NCI-H2196 treated with DMSO at 0.1 percent for 48 hours (cell line): ENCODE results near the gene CLASRP.
"Not testable (repeated sequence)": the region's sequence is repeated elsewhere in the genome, so short reads cannot be mapped to it uniquely, and the experiment has no call there.

Experiments used
- DNase-seq: peaks from one replicate; lab custom pipeline; 2025; ENCODE audit not compliant: unreplicated experiment; lab: John Stamatoyannopoulos, UW

Gene CLASRP

GRCh38 chr19:45101806-45102205 lies 63.0 kb downstream of the CLASRP start:
- no peak for DNase-seq

- DNase-seq, result no peak
These were observed 63.6 kb downstream of the CLASRP start for GRCh38 chr19:45102481-45102880.

- peak; percentile 51 for DNase-seq
These were observed 64.3 kb downstream of the CLASRP start for GRCh38 chr19:45103156-45103507.

- peak; percentile 63 for DNase-seq
These were observed 64.9 kb downstream of the CLASRP start for GRCh38 chr19:45103508-45104319.

GRCh38 chr19:45104658-45105349 lies 66.0 kb downstream of the CLASRP start:
- DNase-seq, result no peak

GRCh38 chr19:45106363-45106762 lies 67.5 kb downstream of the CLASRP start:
- not testable (repeated sequence) for DNase-seq

GRCh38 chr19:45107621-45108150 lies 68.8 kb downstream of the CLASRP start:
- no peak for DNase-seq

- DNase-seq, result no peak
These were observed 72.0 kb downstream of the CLASRP start for GRCh38 chr19:45110851-45111266.

GRCh38 chr19:45112111-45112827 lies 73.4 kb downstream of the CLASRP start:
- DNase-seq, result no peak

GRCh38 chr19:45113628-45114027 lies 74.8 kb downstream of the CLASRP start:
- peak; percentile 73 for DNase-seq

- no peak for DNase-seq
These were observed 75.3 kb downstream of the CLASRP start for GRCh38 chr19:45114116-45114515.

- peak; percentile 76 for DNase-seq
These were observed 77.2 kb downstream of the CLASRP start for GRCh38 chr19:45115809-45116615.

- DNase-seq, result peak; percentile 21
These were observed 78.3 kb downstream of the CLASRP start for GRCh38 chr19:45117167-45117594.

- DNase-seq, result no peak
These were observed 78.8 kb downstream of the CLASRP start for GRCh38 chr19:45117671-45118070.

- DNase-seq, result no peak
These were observed 79.3 kb downstream of the CLASRP start for GRCh38 chr19:45118106-45118505.

- not testable (repeated sequence) for DNase-seq
These were observed 79.9 kb downstream of the CLASRP start for GRCh38 chr19:45118591-45119355.

GRCh38 chr19:45119582-45119981 lies 80.7 kb downstream of the CLASRP start:
- no peak for DNase-seq
